Esophagus squamous epithelium (tissue), 5 donors: ENCODE results near the gene CASTOR1. TPM values are rescaled to one million over a fixed set of nuclear protein-coding genes. Genes with fewer than 3 reads are reported as not detected.
A peak's percentile ranks its signal among the peaks of the same experiment; 100 is the strongest.

ENCODE experiments used
- DNase-seq: peaks from one replicate; lab custom pipeline; 2025; lab: John Stamatoyannopoulos, UW
- H3K27ac ChIP-seq, 4 donors: fragments of 200-600 bp; sonication (generic); one replicate each; pipeline ENCODE4 v1.5.1; 2016 to 2019; ENCODE audit warnings: mild to moderate bottlenecking in 1 of 4
- H3K27me3 ChIP-seq, 4 donors: fragments of 200-600 bp; sonication (generic); 1 replicate in 3 of 4; 2 replicates in 1 of 4; pipeline versions ENCODE4 v1.5.1 to v1.6.0; 2017 to 2021; ENCODE audit warnings: antibody characterized with exemption in 1 of 4
- H3K36me3 ChIP-seq, 3 donors: fragments of 200-600 bp; sonication (generic); one replicate each; pipeline ENCODE4 v1.5.1; 2016 to 2019
- H3K4me1 ChIP-seq, 3 donors: fragments of 200-600 bp; sonication (generic); one replicate each; pipeline ENCODE4 v1.5.1; 2017 to 2019
- H3K4me3 ChIP-seq, 4 donors: fragments of 200-600 bp; sonication (generic); 1 replicate in 3 of 4; 2 replicates in 1 of 4; pipeline ENCODE4 v1.5.1; 2016 to 2019; ENCODE audit warnings: mild to moderate bottlenecking in 2 of 4, moderate library complexity in 1 of 4
- H3K9me3 ChIP-seq, 3 donors: fragments of 200-600 bp; sonication (generic); one replicate each; pipeline ENCODE4 v1.5.1; 2016 to 2019
- POLR2A ChIP-seq, 4 donors: fragments of 450-650 bp; IDR thresholded peaks; one replicate each; pipeline ENCODE4 v1.6.1; 2017; ENCODE audit warnings: antibody characterized with exemption in 4 of 4, mild to moderate bottlenecking in 4 of 4, moderate library complexity in 3 of 4
- WGBS, 2 donors: methylation state at CpG; one replicate each; pipeline ENCODE4 v1.1.5; 2018; 5-methylcytosine and 5-hydroxymethylcytosine counted together
- intact Hi-C: fragments of 100-400 bp; cut with DNase I; formaldehyde crosslinking; loops from one replicate; pipeline ENCODE4 v1.15.0; 2022
- total RNA-seq, 4 donors: library from RNA; depleted of rRNA; stranded (reverse); fragments of >200 nt; gene quantifications; one replicate each; pipeline ENCODE4 v1.1.0, GENCODE V29; 2016
- TF ChIP-seq, protein P1 (sequence below), 6 experiments: fragments of 450-650 bp in 4 of 6; fragments of 200-600 bp in 2 of 6; sonication (generic) in 2 of 6; IDR thresholded peaks; one replicate each; pipeline ENCODE4 v1.5.1; 2016 to 2019; ENCODE audit warnings: antibody characterized with exemption in 6 of 6, mild to moderate bottlenecking in 4 of 6, moderate library complexity in 4 of 6
- donor health status: DM: yes; HTN: yes; CAD: no.

Gene CASTOR1
- total RNA-seq, 4 donors from 2014 or later, result 18.9 to 76.4 (median 40.7) TPM

DNA sequence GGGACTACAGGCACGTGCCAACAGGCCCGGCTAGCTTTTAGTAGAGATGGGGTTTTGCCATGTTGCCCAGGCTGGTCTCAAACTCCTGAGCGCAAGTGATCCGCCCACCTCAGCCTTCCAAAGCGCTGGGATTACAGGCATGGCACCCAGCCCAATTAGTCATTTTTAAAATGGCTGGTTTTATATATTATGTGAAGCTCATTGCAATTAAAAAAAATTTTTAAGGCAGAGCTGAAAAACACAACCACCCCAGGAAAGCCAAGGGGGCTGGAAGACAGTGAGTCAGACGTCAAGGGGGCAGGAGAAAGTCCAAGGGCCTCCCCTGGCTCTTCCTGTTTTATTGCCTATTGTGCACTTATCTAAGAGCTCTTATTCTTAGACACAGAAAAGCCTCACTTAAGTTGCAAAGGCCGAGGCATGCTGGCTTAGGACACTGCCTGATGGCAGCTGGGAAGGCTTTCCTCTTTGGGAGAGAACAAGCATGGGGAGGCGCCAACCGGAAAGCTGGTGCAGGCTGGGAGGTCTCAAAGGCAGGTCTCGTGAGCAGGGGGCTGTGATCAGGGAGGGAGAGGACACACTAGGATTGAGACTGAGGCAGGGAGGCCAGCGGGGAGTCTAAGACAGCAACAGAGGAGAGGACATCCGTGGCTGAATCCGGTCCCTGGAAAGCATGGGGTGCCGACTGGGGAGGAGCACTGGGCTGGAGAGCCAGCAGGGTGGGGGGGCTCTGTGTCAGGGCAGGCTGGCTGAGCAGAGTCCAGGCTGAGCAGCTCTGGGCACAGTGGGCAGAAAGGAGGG, 11.6 kb downstream of the CASTOR1 start:
- intact Hi-C loops, result no loop called here
- 26 to 32% methylated on average over 9 to 12 of the region's 14 CpGs for WGBS, 2 donors
- TF ChIP-seq POLR2A (IDR thresholded peaks at IDR 0.05), result no peak
- TF ChIP-seq, protein P1, sequence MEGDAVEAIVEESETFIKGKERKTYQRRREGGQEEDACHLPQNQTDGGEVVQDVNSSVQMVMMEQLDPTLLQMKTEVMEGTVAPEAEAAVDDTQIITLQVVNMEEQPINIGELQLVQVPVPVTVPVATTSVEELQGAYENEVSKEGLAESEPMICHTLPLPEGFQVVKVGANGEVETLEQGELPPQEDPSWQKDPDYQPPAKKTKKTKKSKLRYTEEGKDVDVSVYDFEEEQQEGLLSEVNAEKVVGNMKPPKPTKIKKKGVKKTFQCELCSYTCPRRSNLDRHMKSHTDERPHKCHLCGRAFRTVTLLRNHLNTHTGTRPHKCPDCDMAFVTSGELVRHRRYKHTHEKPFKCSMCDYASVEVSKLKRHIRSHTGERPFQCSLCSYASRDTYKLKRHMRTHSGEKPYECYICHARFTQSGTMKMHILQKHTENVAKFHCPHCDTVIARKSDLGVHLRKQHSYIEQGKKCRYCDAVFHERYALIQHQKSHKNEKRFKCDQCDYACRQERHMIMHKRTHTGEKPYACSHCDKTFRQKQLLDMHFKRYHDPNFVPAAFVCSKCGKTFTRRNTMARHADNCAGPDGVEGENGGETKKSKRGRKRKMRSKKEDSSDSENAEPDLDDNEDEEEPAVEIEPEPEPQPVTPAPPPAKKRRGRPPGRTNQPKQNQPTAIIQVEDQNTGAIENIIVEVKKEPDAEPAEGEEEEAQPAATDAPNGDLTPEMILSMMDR (IDR thresholded peaks at IDR 0.05), result no peak
- no peak for DNase-seq
- Histone ChIP-seq H3K9me3 (no peaks in the 10 kb centered on the region), H3K27me3 (no peaks in the 10 kb centered on the region), H3K27ac (peak overlapping the region; percentile 67 to 87 (median 82)), H3K4me3 (no peak overlapping the region), H3K36me3 (peaks cover 0 to 8% (median 0%) of the 10 kb centered on the region in 3 donors), H3K4me1 (peaks cover 30 to 69% (median 38%) of the 10 kb centered on the region in 3 donors)

DNA sequence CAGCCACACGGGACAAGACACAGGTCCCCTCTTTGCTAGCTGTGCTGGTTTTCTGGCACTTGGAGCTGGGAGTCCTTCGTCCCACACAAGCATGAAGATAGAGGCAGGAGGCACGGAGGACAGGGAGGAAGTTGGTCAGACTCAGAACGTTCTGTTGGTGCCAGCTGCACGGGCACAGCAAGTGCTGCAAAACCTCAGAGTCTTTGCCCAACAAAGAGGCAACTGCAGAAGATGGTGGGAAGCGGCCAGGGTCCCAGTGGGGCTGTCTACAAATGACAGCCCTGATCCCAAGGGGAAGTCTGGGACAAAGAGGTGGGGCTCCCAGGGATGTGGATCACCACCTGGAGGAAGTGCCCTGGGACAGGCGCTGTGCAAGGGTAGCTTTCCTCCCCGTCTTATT, 13.3 kb downstream of the CASTOR1 start:
- Histone ChIP-seq H3K27ac (peak overlapping the region in 1 of 4 donors; percentile 14), H3K4me3 (no peak overlapping the region), H3K27me3 (no peaks in the 10 kb centered on the region), H3K36me3 (no peaks in the 10 kb centered on the region), H3K9me3 (no peaks in the 10 kb centered on the region), H3K4me1 (peaks cover 30 to 69% (median 38%) of the 10 kb centered on the region in 3 donors)
- TF ChIP-seq POLR2A (IDR thresholded peaks at IDR 0.05), result no peak
- no peak for DNase-seq
- intact Hi-C loops, result no loop called here
- 64 to 81% methylated on average over 4 of the region's 8 CpGs for WGBS, 2 donors

DNA sequence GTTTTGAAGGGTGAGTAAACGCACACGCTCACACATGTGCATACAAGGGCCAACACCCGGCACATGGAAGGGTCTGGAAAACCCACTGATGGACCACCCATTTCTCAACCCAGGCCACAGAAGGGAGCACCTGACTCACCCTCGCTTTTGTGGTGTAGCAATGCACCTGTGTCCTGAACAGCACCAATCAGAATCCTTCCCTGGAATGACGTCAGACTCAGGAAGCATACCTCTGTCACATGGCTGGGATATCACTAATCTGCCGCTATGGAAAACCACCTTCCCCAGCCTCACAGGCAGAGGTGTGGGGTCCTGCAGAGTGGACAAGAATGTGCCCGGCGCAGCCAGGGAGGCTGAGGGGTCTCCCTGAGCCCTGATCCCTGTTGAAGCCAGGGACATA, 13.7 kb downstream of the CASTOR1 start:
- TF ChIP-seq, protein P1 (IDR thresholded peaks at IDR 0.05), result no peak
- no peak for TF ChIP-seq POLR2A (IDR thresholded peaks at IDR 0.05)
- no peaks in the 10 kb centered on the region for H3K36me3 ChIP-seq
- 52 to 57% methylated on average over 6 to 7 of the region's 8 CpGs for WGBS, 2 donors
- H3K27me3 ChIP-seq, result no peaks in the 10 kb centered on the region
- no peak overlapping the region for H3K4me3 ChIP-seq
- intact Hi-C loops, result no loop called here
- DNase-seq, result no peak
- no peaks in the 10 kb centered on the region for H3K9me3 ChIP-seq
- H3K4me1 ChIP-seq, result peaks cover 30 to 69% (median 38%) of the 10 kb centered on the region in 3 donors
- peak overlapping the region in 1 of 4 donors; percentile 14 for H3K27ac ChIP-seq

DNA sequence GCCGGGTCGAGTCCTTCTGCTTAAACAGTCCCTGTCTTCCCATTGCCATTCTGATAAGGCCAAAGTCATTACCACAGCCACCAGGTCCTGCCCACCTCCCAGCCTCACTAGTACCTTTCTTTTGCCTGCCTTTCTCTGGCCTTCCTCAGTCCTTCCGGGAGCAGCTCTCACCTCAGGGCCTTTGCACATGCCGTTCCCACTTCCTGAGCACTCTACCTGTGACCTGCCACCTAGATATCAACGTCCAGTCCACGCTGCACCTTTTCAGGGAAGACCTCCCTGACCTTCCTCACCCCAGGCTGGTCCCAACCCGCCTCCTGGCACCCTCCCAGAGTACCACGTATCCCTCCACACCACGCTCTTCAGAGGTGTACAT, 14.9 kb downstream of the CASTOR1 start:
- Histone ChIP-seq H3K27ac (peak overlapping the region in 2 of 4 donors; percentile 5 to 10), H3K27me3 (no peaks in the 10 kb centered on the region), H3K4me3 (no peak overlapping the region), H3K36me3 (no peaks in the 10 kb centered on the region), H3K9me3 (no peaks in the 10 kb centered on the region), H3K4me1 (peaks cover 25 to 62% (median 35%) of the 10 kb centered on the region in 3 donors)
- no peak for TF ChIP-seq POLR2A (IDR thresholded peaks at IDR 0.05)
- TF ChIP-seq, protein P1 (IDR thresholded peaks at IDR 0.05), result no peak
- no peak for DNase-seq
- WGBS, 2 donors, result 61 to 64% methylated on average over 9 of the region's 9 CpGs
- intact Hi-C loops, result loop anchor here (5.0 kb wide), 1 partner anchor 333 kb away; the partner anchor contains the start of gene TCN2

DNA sequence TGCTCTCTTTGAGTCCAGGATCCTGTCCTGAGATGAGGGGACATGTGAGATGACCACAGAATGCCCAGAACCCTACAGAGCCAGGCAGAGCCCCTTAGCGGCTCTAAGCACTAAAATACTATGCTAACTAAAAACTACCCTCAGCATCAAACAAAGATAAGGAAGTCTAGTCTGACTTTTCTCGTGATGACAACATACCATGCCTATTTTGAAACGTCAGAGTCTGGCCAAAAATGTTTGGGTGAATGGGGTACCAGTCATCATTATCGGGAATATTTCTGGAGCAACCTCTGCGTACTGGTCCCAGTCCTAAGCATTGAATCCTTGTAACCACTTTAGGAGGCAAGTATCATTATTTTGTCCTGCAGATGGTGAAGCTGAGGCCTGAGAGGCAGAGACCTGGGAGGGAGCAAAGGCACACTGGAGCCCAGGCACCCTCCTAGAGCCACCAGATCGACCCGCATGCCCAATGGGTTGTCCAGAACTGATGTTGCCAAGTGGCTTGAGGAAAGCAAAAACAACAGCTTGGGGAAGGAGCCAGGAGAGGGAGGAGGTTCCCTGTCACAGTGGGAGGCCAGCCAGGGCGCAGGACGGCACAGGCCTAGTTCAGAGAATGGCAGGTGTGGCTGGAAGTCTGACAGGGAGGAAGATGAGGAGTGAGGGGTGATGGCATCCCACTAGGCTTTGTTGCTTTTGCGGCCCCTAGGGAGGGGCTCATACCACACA, 15.4 kb downstream of the CASTOR1 start:
- no peak for DNase-seq
- Histone ChIP-seq H3K27ac (peak overlapping the region in 2 of 4 donors; percentile 5 to 10), H3K9me3 (no peaks in the 10 kb centered on the region), H3K27me3 (no peaks in the 10 kb centered on the region), H3K4me1 (peaks cover 19 to 57% (median 31%) of the 10 kb centered on the region in 3 donors), H3K36me3 (no peaks in the 10 kb centered on the region), H3K4me3 (no peak overlapping the region)
- 36 to 47% methylated on average over 10 of the region's 10 CpGs for WGBS, 2 donors
- TF ChIP-seq, protein P1 (IDR thresholded peaks at IDR 0.05), result no peak
- TF ChIP-seq POLR2A (IDR thresholded peaks at IDR 0.05), result no peak
- intact Hi-C loops, result loop anchor here (5.0 kb wide), 1 partner anchor 333 kb away; the partner anchor contains the start of gene TCN2
